Trophoblast cell (in vitro differentiated cells and primary cell): ENCODE measurements around the gene WDR31.

Experiments
- DNase-seq, 2 donors: peaks; one replicate each; pipeline ENCODE4 v3.0.0-alpha.2; 2016
- H2AFZ ChIP-seq: 2 replicates; pipeline ENCODE4 v1.6.1; 2013; ENCODE audit warnings: low read length, moderate library complexity, mild to moderate bottlenecking; ENCODE audit not compliant: insufficient read depth, poor library complexity
- H2AK5ac ChIP-seq: 2 replicates; pipeline ENCODE4 v1.6.1; 2013; ENCODE audit warnings: mild to moderate bottlenecking, low read length
- H2BK120ac ChIP-seq: 2 replicates; pipeline ENCODE4 v1.6.1; 2013; ENCODE audit warnings: low read length, mild to moderate bottlenecking, moderate library complexity; ENCODE audit not compliant: insufficient read depth, poor library complexity
- H2BK12ac ChIP-seq: 2 replicates; pipeline ENCODE4 v1.6.1; 2013; ENCODE audit warnings: mild to moderate bottlenecking, low read length, moderate library complexity
- H2BK5ac ChIP-seq: 2 replicates; pipeline ENCODE4 v1.6.1; 2013; ENCODE audit warnings: low read length, low read depth, moderate library complexity, mild to moderate bottlenecking; ENCODE audit not compliant: poor library complexity
- H3K14ac ChIP-seq: 2 replicates; pipeline ENCODE4 v1.6.1; 2013; ENCODE audit warnings: mild to moderate bottlenecking, low read length
- H3K18ac ChIP-seq: 2 replicates; pipeline ENCODE4 v1.6.1; 2013; ENCODE audit warnings: mild to moderate bottlenecking, low read length
- H3K23ac ChIP-seq: 2 replicates; pipeline ENCODE4 v1.6.1; 2013; ENCODE audit warnings: low read length
- H3K27ac ChIP-seq: 2 replicates; pipeline ENCODE4 v1.5.1; 2013; ENCODE audit warnings: low read depth, mild to moderate bottlenecking, inconsistent platforms, low read length, moderate library complexity
- H3K27me3 ChIP-seq: 2 replicates; pipeline ENCODE4 v1.6.1; 2013; ENCODE audit warnings: inconsistent platforms, mild to moderate bottlenecking, low read length, moderate library complexity; ENCODE audit not compliant: insufficient read depth
- H3K36me3 ChIP-seq, 2 experiments: 1 replicate in 1 of 2; 2 replicates in 1 of 2; pipeline ENCODE4 v1.6.1; 2013; ENCODE audit warnings: low read length in 2 of 2, mild to moderate bottlenecking in 2 of 2, moderate library complexity in 1 of 2; ENCODE audit not compliant: insufficient read depth in 2 of 2, control insufficient read depth in 1 of 2
- H3K4ac ChIP-seq: 2 replicates; pipeline ENCODE4 v1.6.1; 2013; ENCODE audit warnings: low read depth, mild to moderate bottlenecking, low read length, moderate library complexity
- H3K4me1 ChIP-seq, 2 experiments: 1 replicate in 1 of 2; 2 replicates in 1 of 2; pipeline ENCODE4 v1.6.1; 2013; ENCODE audit warnings: low read length in 2 of 2, mild to moderate bottlenecking in 2 of 2, moderate library complexity in 1 of 2; ENCODE audit not compliant: insufficient read depth in 2 of 2, control insufficient read depth in 1 of 2
- H3K4me2 ChIP-seq: 2 replicates; pipeline ENCODE4 v1.6.1; 2013; ENCODE audit warnings: inconsistent platforms, mild to moderate bottlenecking, low read length, moderate library complexity
- H3K4me3 ChIP-seq: 2 replicates; pipeline ENCODE4 v1.5.1; 2013; ENCODE audit warnings: mild to moderate bottlenecking, low read depth, low read length, inconsistent platforms
- H3K79me1 ChIP-seq: one replicate; pipeline ENCODE4 v1.6.1; 2013; ENCODE audit warnings: low read length
- H3K79me2 ChIP-seq: 2 replicates; pipeline ENCODE4 v1.6.1; 2013; ENCODE audit warnings: low read length, mild to moderate bottlenecking; ENCODE audit not compliant: control insufficient read depth, insufficient read depth, poor library complexity
- H3K9ac ChIP-seq: 2 replicates; pipeline ENCODE4 v1.6.1; 2013; ENCODE audit warnings: mild to moderate bottlenecking, low read length
- H3K9me3 ChIP-seq: 2 replicates; pipeline ENCODE4 v1.6.1; 2013; ENCODE audit warnings: low read depth, mild to moderate bottlenecking, control low read depth, inconsistent platforms, low read length; ENCODE audit not compliant: insufficient read depth
- H4K12ac ChIP-seq: 2 replicates; pipeline ENCODE4 v1.6.1; 2013; ENCODE audit warnings: low read depth, mild to moderate bottlenecking, low read length, moderate library complexity
- H4K8ac ChIP-seq: 2 replicates; pipeline ENCODE4 v1.6.1; 2013; ENCODE audit warnings: low read depth, mild to moderate bottlenecking, low read length, moderate library complexity
- H4K91ac ChIP-seq: one replicate; pipeline ENCODE4 v1.6.1; 2013; ENCODE audit warnings: low read depth, mild to moderate bottlenecking, low read length, moderate library complexity
- WGBS: extraction: QIAGEN DNeasy Blood & Tissue Kit; methylation state at CpG from one replicate; pipeline ENCODE4 v1.1.7; 2013; ENCODE audit warnings: missing lambda C conversion rate; ENCODE audit not compliant: insufficient read length, insufficient coverage; ENCODE audit errors: extremely low coverage; 5-methylcytosine and 5-hydroxymethylcytosine counted together

WDR31 gene

DNA sequence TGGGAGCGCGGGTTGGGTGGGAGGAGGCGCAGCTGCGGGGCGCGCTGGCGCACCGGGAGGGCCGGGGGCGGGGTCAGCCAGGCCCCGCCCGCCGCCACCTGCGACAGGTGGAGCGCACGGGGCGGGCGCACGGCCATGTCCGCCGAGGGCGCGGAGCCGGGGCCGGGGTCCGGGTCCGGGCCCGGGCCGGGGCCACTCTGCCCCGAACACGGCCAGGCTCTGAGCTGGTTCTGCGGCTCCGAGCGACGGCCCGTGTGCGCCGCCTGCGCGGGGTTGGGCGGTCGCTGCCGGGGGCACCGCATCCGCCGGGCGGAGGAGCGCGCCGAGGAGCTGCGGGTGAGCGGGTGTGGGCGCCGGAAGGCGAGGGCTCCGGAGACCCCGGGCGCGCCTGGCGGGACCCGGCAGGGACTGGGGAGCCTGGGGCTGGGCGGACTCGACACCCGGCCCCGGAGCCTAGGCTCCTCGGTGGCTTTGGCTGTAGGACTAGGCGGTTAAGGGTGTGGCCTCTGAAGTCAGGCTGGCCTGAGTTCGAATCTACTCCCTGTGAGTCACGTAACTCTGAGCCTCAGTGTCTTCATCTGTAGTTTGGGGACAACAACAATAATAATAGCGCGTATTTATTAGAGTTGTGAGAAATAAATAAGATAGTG is 9.5 kb upstream of the WDR31 start, which contains the start of gene BSPRY:
Gene BSPRY, plus strand, starts transcription at position 97 of the 650 bp plus-strand sequence. Its CDS starts 39 bp downstream, at position 136.
- Histone ChIP-seq H3K18ac (no peak within 1 kb of the TSS), H4K91ac (no peak within 1 kb of the TSS), H3K4ac (no peak within 1 kb of the TSS), H2BK5ac (no peak within 1 kb of the TSS), H3K27me3 (peaks cover 13% of the 10 kb centered on the region), H2AK5ac (no peak within 1 kb of the TSS), H3K4me3 (peak within 1 kb of the TSS; percentile 77), H2BK120ac (no peak within 1 kb of the TSS), H3K79me2 (no peaks in the 10 kb centered on the region), H3K14ac (no peak within 1 kb of the TSS), H3K4me1 (peaks cover 4 to 5% of the 10 kb centered on the region in 2 experiments), H3K9me3 (no peaks in the 10 kb centered on the region), H2AFZ (peak within 1 kb of the TSS; percentile 87), H3K79me1 (no peaks in the 10 kb centered on the region), H4K8ac (no peak within 1 kb of the TSS), H3K36me3 (no peaks in the 10 kb centered on the region), H2BK12ac (no peak within 1 kb of the TSS), H3K23ac (peak within 1 kb of the TSS; percentile 46), H3K9ac (no peak within 1 kb of the TSS), H3K4me2 (peak within 1 kb of the TSS; percentile 88), H3K27ac (no peak within 1 kb of the TSS), H4K12ac (no peak within 1 kb of the TSS)
- peak; percentile 20 to 51 for DNase-seq
- no CpG with 5 or more reads among the region's 71 CpGs for WGBS

DNA sequence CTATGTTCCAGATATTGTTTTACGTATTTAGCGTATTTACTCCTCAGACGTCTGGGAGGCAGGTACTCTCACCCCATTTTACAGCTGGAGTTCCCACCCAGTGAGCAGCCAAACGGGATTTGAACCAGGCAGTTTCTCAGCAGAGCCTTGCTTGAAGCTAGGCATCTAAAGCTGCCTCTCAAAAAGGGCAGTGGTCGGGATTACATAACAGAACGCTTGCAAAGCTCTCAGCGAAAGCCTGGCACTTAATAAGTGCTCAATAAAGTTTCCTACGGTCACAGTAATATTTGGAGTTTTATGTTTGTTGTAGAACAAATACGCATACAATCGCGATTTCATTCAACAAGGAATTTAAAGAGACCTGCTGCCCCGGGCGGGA is 9.0 kb upstream of the WDR31 start:
- H3K27me3 ChIP-seq: peaks cover 13% of the 10 kb centered on the region
- WGBS: no CpG with 5 or more reads among the region's 13 CpGs
- H2AK5ac ChIP-seq: no peak overlapping the region
- H2BK5ac ChIP-seq: no peak overlapping the region
- no peak overlapping the region for H3K9ac ChIP-seq
- no peak overlapping the region for H2BK12ac ChIP-seq
- H3K23ac ChIP-seq: peak overlapping the region; percentile 46
- H3K18ac ChIP-seq: no peak overlapping the region
- peaks cover 4 to 5% of the 10 kb centered on the region in 2 experiments for H3K4me1 ChIP-seq
- H3K14ac ChIP-seq: no peak overlapping the region
- no peak for DNase-seq
- H3K27ac ChIP-seq: no peak overlapping the region
- H3K9me3 ChIP-seq: no peaks in the 10 kb centered on the region
- H2AFZ ChIP-seq: no peak overlapping the region
- H3K4me3 ChIP-seq: no peak overlapping the region
- no peak overlapping the region for H3K4ac ChIP-seq
- no peaks in the 10 kb centered on the region for H3K79me2 ChIP-seq
- no peaks in the 10 kb centered on the region for H3K79me1 ChIP-seq
- peak overlapping the region; percentile 88 for H3K4me2 ChIP-seq
- H4K91ac ChIP-seq: no peak overlapping the region
- H2BK120ac ChIP-seq: no peak overlapping the region
- H4K8ac ChIP-seq: no peak overlapping the region
- no peaks in the 10 kb centered on the region for H3K36me3 ChIP-seq
- H4K12ac ChIP-seq: no peak overlapping the region

DNA sequence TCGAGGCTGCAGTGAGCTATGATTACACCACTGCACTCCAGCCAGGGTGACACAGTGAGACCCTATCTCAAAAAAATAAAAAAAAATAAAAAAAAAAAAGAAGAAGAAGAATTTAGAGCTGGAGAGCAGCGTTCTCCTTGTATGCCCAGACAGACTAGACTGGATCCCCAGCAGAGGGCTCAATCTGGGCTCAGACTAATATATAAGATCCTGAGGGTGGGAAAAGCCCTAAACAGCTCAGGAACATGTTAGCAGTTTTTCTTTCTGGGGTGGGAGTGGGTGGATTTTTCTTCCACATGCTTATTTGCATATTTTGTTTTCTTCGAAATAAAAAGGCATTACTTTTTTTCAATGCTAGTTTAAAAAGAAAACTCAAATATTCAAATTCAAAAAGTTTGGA is 8.4 kb upstream of the WDR31 start:
- Histone ChIP-seq H3K4me3 (no peak overlapping the region), H3K4ac (no peak overlapping the region), H3K14ac (no peak overlapping the region), H3K79me1 (no peaks in the 10 kb centered on the region), H4K12ac (no peak overlapping the region), H2AFZ (no peak overlapping the region), H2BK120ac (no peak overlapping the region), H3K27ac (no peak overlapping the region), H3K36me3 (no peaks in the 10 kb centered on the region), H2BK5ac (no peak overlapping the region), H3K18ac (no peak overlapping the region), H4K91ac (no peak overlapping the region), H2BK12ac (no peak overlapping the region), H3K79me2 (no peaks in the 10 kb centered on the region), H4K8ac (no peak overlapping the region), H3K23ac (no peak overlapping the region), H3K9me3 (no peaks in the 10 kb centered on the region), H3K4me2 (no peak overlapping the region), H2AK5ac (no peak overlapping the region), H3K4me1 (peaks cover 4 to 5% of the 10 kb centered on the region in 2 experiments), H3K9ac (no peak overlapping the region), H3K27me3 (peaks cover 13% of the 10 kb centered on the region)
- no CpG with 5 or more reads among the region's 3 CpGs for WGBS
- no peak for DNase-seq

DNA sequence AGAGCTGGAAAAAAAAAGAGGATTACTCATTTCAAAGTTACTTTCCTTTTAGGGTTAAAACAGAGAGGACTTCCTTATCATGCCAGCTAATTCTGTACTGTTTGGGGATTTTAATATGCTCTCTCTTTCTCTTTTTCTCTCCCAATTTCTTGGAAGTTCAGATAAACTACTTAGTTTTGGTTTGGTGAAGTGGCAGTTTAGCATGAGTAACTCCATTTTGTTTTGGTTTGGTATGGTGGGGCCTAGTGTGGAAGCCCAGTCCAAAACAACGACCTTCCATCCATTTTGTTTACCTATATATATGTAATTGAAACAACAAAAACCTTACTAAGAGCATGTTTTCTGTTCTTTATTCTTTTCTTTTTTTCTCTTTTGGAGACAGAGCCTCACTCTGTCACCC is 5.6 kb upstream of the WDR31 start:
- no peak overlapping the region for H3K9ac ChIP-seq
- H3K27ac ChIP-seq: no peak overlapping the region
- H3K23ac ChIP-seq: no peak overlapping the region
- H4K8ac ChIP-seq: no peak overlapping the region
- H3K79me2 ChIP-seq: no peaks in the 10 kb centered on the region
- H2BK5ac ChIP-seq: no peak overlapping the region
- H4K12ac ChIP-seq: no peak overlapping the region
- H2BK120ac ChIP-seq: no peak overlapping the region
- no peak for DNase-seq
- no peak overlapping the region for H3K14ac ChIP-seq
- H2AK5ac ChIP-seq: no peak overlapping the region
- peaks cover 4 to 5% of the 10 kb centered on the region in 2 experiments for H3K4me1 ChIP-seq
- H2BK12ac ChIP-seq: no peak overlapping the region
- H3K9me3 ChIP-seq: no peaks in the 10 kb centered on the region
- no peaks in the 10 kb centered on the region for H3K79me1 ChIP-seq
- H3K4me2 ChIP-seq: no peak overlapping the region
- H3K4me3 ChIP-seq: no peak overlapping the region
- no CpG with 5 or more reads among the region's 1 CpG for WGBS
- no peak overlapping the region for H3K18ac ChIP-seq
- peaks cover 13% of the 10 kb centered on the region for H3K27me3 ChIP-seq
- no peak overlapping the region for H3K4ac ChIP-seq
- no peak overlapping the region for H4K91ac ChIP-seq
- no peaks in the 10 kb centered on the region for H3K36me3 ChIP-seq
- H2AFZ ChIP-seq: no peak overlapping the region
